Measurements from ENCODE around the gene ACOX2.

- TF ChIP-seq GATA2 (IDR thresholded peaks at IDR 0.05; ENCODE audit: low read depth, low read length), result no peak
- TF ChIP-seq GATA3 (IDR thresholded peaks at IDR 0.05; ENCODE audit: low read depth, low read length), result no peak
Observed at GRCh38 chr3:58470363-58471024, 66.5 kb downstream of the ACOX2 start.

Measured in SH-SY5Y (cell line).